Measurements from ENCODE around the gene PCBP2.

The PCBP2 gene

GRCh38 chr12:53485955-53486735, 34.2 kb downstream of the PCBP2 start:
- peaks cover 10% of the 10 kb centered on the region for H3K4me1 Mint-ChIP-seq
- no peaks in the 10 kb centered on the region for H3K9me3 Mint-ChIP-seq
- H3K27ac Mint-ChIP-seq = peak overlapping the region in 2 of 3 experiments; percentile 54 to 64
- H3K36me3 Mint-ChIP-seq (ENCODE audit: low read depth) = peaks cover 47% of the 10 kb centered on the region
- no peaks in the 10 kb centered on the region for H3K27me3 Mint-ChIP-seq (ENCODE audit: low read depth)
- TF ChIP-seq CTCF (IDR thresholded peaks at IDR 0.05; ENCODE audit: unreplicated experiment in 3 of 3) = no peak
- H3K4me3 Mint-ChIP-seq = peak overlapping the region in 1 of 3 experiments; percentile 30

- Mint-ChIP-seq H3K36me3 (ENCODE audit: low read depth) (peaks cover 43% of the 10 kb centered on the region), H3K27me3 (ENCODE audit: low read depth) (no peaks in the 10 kb centered on the region), H3K9me3 (no peaks in the 10 kb centered on the region), H3K4me3 (peak overlapping the region in 1 of 3 experiments; percentile 30), H3K27ac (peak overlapping the region; percentile 54 to 100 (median 54)), H3K4me1 (peaks cover 11% of the 10 kb centered on the region)
- TF ChIP-seq CTCF (IDR thresholded peaks at IDR 0.05; ENCODE audit: unreplicated experiment in 3 of 3) = no peak
These were observed 35.0 kb downstream of the PCBP2 start for GRCh38 chr12:53486736-53487487.

GRCh38 chr12:53489242-53489864, 37.5 kb downstream of the PCBP2 start:
- Mint-ChIP-seq H3K9me3 (no peaks in the 10 kb centered on the region), H3K27ac (peak overlapping the region; percentile 97 to 100 (median 99)), H3K4me3 (peak overlapping the region; percentile 38 to 55 (median 42)), H3K4me1 (peaks cover 29% of the 10 kb centered on the region), H3K27me3 (ENCODE audit: low read depth) (no peaks in the 10 kb centered on the region), H3K36me3 (ENCODE audit: low read depth) (peaks cover 26% of the 10 kb centered on the region)
- TF ChIP-seq CTCF (IDR thresholded peaks at IDR 0.05; ENCODE audit: unreplicated experiment in 3 of 3) = no peak

- no peaks in the 10 kb centered on the region for H3K9me3 Mint-ChIP-seq
- H3K27ac Mint-ChIP-seq = peak overlapping the region; percentile 90 to 97 (median 95)
- peaks cover 47% of the 10 kb centered on the region for H3K4me1 Mint-ChIP-seq
These were observed 40.3 kb downstream of the PCBP2 start for GRCh38 chr12:53492188-53492587.

More at GRCh38 chr12:53492188-53492587, 40.3 kb downstream of the PCBP2 start:
- Mint-ChIP-seq H3K4me3 (peak overlapping the region; percentile 86 to 88 (median 88)), H3K36me3 (ENCODE audit: low read depth) (peaks cover 9% of the 10 kb centered on the region), H3K27me3 (ENCODE audit: low read depth) (no peaks in the 10 kb centered on the region)
- TF ChIP-seq CTCF (IDR thresholded peaks at IDR 0.05; ENCODE audit: unreplicated experiment in 3 of 3) = no peak

Data from nephron (organoid).